RKO (cell line): ENCODE data around the gene ARHGEF37.
"Not testable (repeated sequence)": the region's sequence is repeated elsewhere in the genome, so short reads cannot be mapped to it uniquely, and the experiment has no call there.

ENCODE experiments used
- DNase-seq: peaks from one replicate; pipeline ENCODE4 v3.0.0-alpha.2; 2016; ENCODE audit warnings: low spot score

The ARHGEF37 gene

GRCh38 chr5:149581192-149581861 is at the start of gene ARHGEF37:
Gene ARHGEF37 (plus strand): TSS chr5:149581498. CDS start chr5:149597770, 16,272 bp downstream.
- peak; percentile 65 for DNase-seq

- no peak for DNase-seq
These were observed 48.9 kb upstream of the ARHGEF37 start for GRCh38 chr5:149532413-149532812.

DNA sequence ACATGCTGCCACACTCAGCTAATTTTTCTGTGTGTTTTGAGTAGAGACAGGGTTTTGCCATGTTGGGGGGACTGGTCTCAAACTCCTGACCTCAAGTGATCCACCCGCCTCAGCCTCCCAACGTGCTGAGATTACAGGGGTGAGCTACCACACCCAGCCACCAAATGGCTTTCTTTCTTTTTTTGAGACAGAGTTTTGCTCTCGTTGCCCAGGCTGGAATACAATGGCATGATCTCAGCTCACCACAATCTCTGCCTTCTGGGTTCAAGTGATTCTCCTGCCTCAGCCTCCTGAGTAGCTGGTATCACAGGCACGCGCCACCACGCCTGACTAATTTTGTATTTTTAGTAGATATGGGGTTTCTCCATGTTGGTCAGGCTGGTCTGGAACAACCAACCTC is 45.5 kb upstream of the ARHGEF37 start:
- DNase-seq: not testable (repeated sequence)

GRCh38 chr5:149537374-149537975 is 43.8 kb upstream of the ARHGEF37 start:
- no peak for DNase-seq

DNA sequence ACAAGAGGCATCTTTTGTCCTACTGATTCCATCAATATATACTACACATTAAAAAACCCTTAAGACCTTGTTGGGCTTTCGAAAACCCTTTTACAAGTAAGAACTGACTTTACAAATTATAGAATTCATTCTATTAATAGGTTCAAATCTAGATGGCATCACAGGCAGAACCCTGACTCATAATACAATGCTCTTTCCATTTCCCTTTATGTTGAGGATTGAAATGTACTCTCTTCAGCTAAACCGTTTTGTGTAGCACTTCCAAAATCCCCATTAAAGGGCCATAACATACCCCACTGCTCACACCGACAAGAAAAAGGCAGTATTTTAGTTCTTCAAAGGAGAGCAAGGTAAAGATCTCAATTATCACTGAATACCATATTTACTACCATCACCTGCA is 41.2 kb upstream of the ARHGEF37 start:
- no peak for DNase-seq

GRCh38 chr5:149541893-149542292 is 39.4 kb upstream of the ARHGEF37 start:
- DNase-seq: no peak

DNA sequence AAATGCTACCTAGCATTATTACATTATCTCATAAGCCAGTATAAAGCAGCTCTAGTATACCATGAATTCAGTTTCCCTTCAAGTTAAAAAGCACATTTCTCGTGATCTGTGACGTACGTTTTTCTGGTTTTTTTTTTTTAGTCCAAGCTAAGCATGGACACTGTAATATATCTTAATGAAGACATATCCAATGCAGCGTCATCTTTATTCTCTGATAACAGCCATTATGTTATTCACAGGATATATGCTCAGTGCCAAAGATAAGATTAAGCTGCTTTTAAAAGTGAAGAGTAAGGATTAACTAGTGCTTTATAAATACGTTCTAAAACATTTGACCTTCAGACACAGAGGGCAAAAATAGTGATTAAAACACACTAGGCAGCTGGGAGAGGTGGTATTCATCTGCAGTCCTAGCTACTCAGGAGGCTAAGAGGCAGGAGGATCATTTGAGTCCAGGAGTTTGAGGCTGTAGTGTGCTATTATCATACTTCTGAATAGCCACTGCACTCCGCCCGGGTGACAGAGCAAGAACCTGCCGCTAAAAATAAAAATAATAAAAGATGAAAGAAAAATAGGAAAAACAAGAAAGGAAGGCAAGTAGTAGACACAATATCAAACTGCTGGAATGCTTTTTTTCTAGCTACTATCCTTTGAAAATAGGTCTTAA is 37.8 kb upstream of the ARHGEF37 start:
- DNase-seq: no peak

- DNase-seq: no peak
These were observed 37.3 kb upstream of the ARHGEF37 start for GRCh38 chr5:149544028-149544420.

DNA sequence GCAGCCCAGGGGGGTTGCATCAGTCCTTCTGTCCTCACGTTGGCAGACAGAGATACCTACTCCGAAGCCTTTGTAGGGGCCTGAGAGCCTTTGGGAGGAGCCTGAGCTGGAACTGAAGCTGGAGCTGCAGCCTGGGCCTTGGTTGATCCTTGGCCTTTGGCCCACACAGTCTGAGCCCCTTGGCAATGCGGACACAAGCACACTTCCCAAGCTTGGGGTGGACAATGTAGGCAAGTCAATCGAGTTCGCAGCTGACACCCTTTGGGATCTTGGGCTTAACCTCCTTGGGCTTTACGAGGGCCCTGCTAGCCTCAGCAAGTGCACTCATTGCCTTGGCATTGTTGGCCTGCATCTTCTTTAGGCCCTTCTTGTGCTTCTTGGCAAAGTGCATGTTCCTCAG is 36.0 kb upstream of the ARHGEF37 start:
- no peak for DNase-seq

GRCh38 chr5:149546974-149547373 is 34.3 kb upstream of the ARHGEF37 start:
- DNase-seq: peak; percentile 41

- peak; percentile 80 for DNase-seq
These were observed 31.6 kb upstream of the ARHGEF37 start for GRCh38 chr5:149549461-149550267.

DNA sequence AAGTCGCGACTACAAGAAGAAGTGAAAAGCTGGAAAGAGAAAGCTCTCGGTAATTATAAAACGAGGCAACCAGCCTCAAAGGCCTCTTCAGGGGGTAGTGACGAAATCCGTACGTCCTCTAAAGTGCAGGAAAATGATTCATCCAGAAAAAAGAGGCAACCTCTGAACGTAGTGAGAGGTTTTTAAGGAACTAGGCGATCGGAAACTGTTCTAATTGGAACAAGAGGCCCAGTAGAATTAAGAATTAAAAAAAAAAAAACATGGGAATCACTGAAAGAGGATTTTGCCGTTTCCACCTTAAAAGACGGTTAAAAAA is 31.1 kb upstream of the ARHGEF37 start:
- peak; percentile 78 for DNase-seq

- no peak for DNase-seq
These were observed 30.6 kb upstream of the ARHGEF37 start for GRCh38 chr5:149550594-149551226.

DNA sequence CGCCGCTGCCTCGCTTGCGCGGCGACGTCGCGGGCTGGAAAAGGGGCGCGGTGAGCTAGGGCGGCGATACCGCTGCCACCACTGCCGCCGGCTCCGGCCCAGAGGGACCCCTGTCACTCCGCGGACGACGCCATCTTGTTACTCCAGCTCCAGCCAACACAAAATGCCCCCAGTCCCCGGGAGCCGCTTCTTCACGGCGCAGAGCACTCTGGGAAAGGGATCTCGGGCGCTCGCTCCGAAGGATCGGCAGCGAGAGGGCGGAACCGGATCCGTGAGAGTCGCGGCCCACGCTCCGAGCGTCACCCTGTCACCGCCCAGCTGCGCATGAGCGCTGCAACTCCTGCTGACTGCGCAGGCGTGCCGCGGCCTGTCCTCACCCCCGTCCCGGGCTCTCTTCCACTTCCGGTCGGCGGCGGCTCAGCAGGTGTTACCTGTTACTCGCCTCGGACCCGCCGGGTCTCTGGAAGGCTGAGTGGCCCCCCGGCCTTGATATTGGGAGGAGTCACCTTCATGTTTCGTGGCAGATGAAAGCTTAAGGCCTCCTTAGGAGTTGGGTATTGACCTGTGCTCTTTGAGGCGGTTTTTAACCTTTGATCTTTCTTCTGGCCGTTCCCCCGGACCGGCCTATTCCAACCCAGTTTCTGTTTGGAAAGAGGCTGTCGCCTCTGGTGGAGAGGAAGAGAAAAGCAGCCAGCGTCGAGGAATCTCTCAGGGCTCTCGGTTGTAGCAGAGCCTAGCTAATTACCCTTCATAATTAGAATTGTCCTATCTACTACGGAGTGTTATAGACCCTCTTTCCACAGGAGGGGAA is 29.9 kb upstream of the ARHGEF37 start, which contains the start of gene CSNK1A1:
CSNK1A1 (minus strand) TSS at position 213 of the 811 bp plus-strand sequence. CDS start 475 bp downstream, outside the sequence.
- DNase-seq: peak; percentile 97

DNA sequence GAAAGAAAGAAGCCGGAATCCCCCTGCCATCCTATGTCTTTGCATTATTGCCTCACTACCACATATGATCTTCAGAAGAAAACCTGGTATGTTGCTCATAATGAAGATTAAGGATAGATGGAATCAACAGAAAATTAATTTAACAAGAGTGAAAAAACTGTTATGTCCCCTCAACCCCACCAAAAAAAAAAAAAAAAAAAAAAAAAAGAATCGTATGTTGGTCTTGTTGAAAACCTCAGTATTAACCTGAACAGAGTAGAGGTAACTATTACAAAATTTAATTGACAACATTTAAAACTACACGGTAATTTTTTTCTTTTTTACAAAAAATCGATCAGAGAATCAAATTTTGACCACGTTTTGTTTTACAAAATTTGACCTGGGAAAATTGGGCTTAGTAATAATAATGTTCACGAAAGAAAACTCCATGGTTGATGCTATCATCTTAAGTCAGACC is 29.2 kb upstream of the ARHGEF37 start:
- no peak for DNase-seq

DNA sequence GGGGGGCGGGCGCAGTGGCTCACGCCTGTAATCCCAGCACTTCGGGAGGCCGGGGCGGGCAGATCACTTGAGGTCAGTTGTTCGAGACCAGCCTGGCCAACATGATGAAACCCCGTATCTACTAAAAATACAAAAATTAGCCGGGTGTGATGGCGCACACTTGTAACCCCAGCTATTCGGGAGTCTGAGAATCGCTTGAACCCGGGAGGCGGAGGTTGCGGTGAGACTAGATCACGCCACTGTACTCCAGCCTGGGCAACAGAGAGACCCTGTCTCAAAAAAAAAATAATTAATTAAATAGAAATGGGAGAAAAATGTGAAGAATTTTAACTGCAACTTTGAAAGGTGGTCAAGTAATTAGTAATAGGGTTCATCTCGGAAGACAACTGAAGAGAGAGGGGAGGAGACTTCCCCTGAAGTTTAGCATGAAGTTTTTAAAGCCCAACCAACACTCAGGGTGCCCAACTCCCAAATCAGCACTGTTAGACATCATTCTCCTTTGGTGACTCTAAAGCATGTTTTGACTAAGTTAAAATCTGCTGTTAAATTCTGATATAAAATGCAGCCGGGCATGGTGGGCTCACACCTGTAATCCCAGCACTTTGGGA is 28.6 kb upstream of the ARHGEF37 start:
- no peak for DNase-seq

DNA sequence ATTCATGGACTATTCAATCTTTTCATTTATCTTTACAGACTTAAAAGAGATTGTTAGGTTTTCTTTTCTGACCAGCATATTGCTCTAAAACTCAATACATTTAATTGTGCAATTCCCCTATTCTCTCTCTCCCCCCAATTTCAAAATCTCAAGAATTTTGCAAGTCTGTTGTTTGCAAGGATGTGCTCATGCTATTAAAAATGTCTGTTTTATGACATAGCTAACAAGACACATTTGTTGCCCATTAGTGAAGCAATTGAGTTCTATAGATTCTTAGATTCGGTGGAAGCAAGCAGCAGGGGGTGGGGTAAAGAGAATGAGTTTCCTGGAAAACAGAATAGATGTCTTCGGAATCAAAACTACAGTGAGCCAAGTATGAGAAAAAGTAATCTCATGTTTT is 21.6 kb upstream of the ARHGEF37 start:
- DNase-seq: no peak

- DNase-seq: peak; percentile 100
These were observed 19.4 kb upstream of the ARHGEF37 start for GRCh38 chr5:149561848-149562247.

DNA sequence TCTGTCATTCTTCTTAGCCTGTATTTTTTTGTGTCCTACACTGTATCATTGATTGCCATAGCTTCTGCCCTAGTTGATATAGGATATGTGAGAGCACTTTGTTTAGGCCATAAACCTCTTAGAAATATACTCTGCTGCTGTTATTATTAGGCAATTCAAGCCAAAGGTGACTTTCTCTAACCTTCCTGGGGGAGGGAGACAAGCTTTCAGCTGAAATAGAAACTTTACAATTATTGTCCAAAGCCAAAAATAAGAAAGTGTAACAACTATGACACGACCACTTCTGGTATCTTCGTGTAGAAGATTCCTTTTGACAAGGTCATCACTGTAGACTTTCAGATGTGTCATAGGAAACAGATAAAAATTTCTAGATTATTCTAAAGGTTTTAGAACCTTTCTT is 17.8 kb upstream of the ARHGEF37 start:
- no peak for DNase-seq

GRCh38 chr5:149564542-149565140 is 16.7 kb upstream of the ARHGEF37 start:
- peak; percentile 90 for DNase-seq
